HG03378 (cell line): Measurements from ENCODE around the gene GDPD2.
"Not testable (repeated sequence)": the region's sequence is repeated elsewhere in the genome, so short reads cannot be mapped to it uniquely, and the experiment has no call there.

ENCODE experiments used
- ATAC-seq: cut with Tn5 transposase; IDR thresholded peaks from one replicate; pipeline ENCODE4 v1.9.1; 2021; ENCODE audit warnings: mild to moderate bottlenecking, moderate library complexity; ENCODE audit not compliant: unreplicated experiment

Gene GDPD2

DNA sequence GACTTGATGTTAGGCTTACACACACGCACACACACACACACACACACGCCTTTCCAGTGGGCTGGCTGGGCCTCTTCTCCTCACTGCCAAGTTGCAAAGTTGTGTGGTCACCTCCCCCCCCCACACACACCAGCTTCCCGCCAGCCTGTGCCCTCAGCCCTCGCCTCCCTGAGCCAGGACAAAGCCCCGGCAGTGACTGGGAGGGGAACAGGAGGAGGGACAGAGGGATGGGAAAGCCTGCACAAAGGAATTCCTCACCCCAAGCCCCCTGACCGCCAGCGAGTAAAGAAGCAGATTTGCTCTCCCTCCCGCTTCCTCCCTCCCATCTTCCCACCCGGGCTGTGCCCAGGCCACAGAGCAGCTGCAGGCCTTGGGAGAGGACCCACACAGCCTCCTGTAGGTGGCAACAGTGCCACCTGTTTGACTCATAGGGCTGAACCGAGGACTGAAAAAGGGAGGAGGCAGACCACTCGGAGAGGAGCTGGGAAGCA, at the start of gene GDPD2:
GDPD2 (plus strand) TSS at position 464 of the 491 bp plus-strand sequence. CDS start 1,671 bp downstream, outside the sequence.
- ATAC-seq: no peak

DNA sequence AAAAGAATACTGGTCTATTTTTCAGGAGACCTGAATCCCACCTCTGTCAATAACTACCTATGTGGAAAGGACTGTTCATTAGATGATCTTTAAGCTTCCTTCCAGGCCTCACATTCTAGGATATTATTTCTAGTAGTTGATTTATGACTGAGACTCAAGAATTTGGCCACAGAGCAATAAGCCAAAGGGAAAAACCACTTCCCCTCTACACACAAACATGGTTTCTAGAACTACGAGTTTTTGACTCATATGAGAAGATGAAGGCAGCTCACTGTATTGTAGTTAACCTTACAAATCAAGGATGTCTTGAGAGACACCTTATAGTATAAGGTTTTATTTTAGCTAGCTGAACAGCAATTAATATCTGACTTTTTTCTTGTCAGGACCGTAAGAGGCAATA, 36.9 kb upstream of the GDPD2 start:
- no peak for ATAC-seq

GRCh38 chrX:70398899-70399298, 24.2 kb upstream of the GDPD2 start:
- no peak for ATAC-seq

DNA sequence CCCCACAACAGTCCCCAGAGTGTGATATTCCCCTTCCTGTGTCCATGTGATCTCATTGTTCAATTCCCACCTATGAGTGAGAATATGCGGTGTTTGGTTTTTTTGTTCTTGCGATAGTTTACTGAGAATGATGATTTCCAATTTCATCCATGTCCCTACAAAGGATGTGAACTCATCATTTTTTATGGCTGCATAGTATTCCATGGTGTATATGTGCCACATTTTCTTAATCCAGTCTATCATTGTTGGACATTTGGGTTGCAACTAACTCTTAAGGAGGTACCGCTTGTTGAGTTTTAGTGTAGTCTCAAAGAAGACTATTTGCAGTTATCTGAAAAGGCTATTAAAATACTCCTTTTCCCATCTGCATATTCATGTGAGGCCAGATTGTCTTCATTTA, 22.9 kb upstream of the GDPD2 start:
- ATAC-seq: not testable (repeated sequence)

DNA sequence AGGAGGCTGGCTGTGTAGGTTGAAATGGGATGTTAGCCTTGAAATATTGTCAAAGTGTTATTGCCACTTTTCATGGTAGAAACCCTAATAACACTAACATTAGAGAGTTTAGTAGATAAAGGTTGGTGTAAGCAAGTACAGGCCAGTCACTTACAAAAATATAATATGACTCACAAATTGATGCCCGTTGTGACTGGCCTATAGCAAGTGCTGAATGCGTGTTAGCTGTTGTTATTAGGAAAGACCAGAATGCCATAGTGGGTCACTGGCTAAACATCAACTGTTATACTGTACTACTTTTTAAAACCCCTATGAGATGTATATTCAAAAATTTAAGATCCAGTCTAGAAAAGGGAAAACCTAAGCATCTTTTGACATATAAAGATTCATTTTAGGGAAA, 20.4 kb upstream of the GDPD2 start:
- ATAC-seq: no peak

GRCh38 chrX:70405003-70405402, 18.1 kb upstream of the GDPD2 start:
- ATAC-seq: no peak

GRCh38 chrX:70410921-70411320, 12.2 kb upstream of the GDPD2 start:
- no peak for ATAC-seq

- no peak for ATAC-seq
Measured at GRCh38 chrX:70411475-70411874, 11.6 kb upstream of the GDPD2 start.

- no peak for ATAC-seq
Measured at GRCh38 chrX:70421618-70422017, 1.5 kb upstream of the GDPD2 start.

- ATAC-seq: no peak
Measured at GRCh38 chrX:70423936-70424675, 992 bp downstream of the GDPD2 start.

GRCh38 chrX:70424801-70425200, 1.7 kb downstream of the GDPD2 start:
- ATAC-seq: no peak

DNA sequence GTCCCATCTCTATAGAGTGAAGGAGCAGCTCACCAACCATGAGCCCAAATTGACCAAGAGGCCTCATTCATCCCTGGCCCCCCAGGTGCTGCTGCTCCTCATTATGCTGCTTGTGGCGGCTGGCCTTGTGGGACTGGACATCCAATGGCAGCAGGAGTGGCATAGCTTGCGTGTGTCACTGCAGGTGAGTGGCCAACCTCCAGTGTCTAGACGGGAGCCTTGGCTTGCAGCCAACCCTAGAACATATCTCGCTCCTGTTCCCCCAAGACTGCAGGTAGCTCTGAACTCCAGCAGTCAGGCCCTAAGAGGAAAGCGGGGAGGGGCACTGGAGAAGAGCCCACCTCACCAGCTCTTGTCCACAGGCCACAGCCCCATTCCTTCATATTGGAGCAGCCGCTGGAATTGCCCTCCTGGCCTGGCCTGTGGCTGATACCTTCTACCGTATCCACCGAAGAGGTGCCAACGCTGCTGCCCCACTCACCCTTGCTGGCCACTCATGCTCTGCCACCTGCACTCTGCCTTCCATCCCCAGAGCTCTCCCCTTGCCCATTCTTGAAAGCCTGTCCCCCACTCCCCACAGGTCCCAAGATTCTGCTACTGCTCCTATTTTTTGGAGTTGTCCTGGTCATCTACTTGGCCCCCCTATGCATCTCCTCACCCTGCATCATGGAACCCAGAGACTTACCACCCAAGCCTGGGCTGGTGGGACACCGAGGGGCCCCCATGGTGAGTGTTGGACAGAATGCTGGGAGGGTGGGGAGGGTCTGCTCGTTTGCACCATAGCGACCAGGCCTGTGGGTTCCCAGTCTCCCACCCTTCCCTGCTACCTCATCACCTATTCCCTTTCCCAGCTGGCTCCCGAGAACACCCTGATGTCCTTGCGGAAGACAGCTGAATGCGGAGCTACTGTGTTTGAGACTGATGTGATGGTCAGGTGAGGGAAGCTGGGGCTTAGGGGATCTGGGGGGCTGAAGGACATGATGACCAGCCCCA, 3.5 kb downstream of the GDPD2 start:
- ATAC-seq: no peak

GRCh38 chrX:70427365-70427764, 4.3 kb downstream of the GDPD2 start:
- no peak for ATAC-seq

DNA sequence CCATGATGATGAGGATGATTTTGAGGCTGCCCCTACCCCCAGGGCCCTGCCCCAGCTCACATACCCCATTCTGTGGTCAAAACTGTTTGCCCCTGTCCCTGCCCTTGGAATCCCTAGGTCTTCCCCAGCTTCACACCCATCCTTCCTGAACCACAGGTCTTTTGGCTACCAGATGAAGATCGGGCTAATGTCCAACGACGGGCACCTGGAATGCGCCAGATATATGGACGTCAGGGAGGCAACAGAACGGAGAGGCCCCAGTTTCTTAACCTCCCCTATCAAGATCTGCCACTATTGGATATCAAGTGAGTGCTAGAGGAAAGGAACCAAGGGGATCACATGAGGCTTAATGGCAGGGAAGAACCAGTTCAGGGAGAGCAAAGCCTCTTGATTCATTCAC, 6.6 kb downstream of the GDPD2 start:
- no peak for ATAC-seq

- no peak for ATAC-seq
Measured at GRCh38 chrX:70432936-70433847, 10.1 kb downstream of the GDPD2 start.

- peak; percentile 57 for ATAC-seq
Measured at GRCh38 chrX:70433848-70434351, 10.8 kb downstream of the GDPD2 start.

DNA sequence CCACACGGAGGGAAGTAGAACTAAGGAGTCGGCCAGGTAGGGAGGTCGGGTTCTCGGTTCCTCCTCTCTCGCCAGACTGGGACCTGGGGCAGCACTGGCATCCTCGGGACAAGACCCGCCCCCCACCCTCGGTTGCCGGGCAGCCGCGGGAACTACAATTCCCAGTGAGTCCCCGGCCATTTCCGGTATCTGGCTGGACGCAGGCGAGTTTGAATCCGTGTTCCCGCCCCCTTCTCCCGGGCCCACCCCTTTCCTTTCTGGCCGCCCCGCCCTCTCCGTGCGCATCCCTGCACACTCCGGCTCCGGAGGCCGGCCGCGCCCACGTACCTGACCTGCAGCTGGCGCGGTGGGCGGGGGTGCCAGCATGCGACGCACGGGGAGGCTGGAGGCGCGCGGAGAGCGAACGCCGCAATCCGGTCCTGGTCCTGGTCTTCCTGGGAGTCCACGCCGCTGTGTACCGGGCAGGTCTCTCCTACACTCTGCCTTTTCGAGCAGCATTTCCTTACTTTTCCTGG, 11.3 kb downstream of the GDPD2 start:
- peak; percentile 31 for ATAC-seq

GRCh38 chrX:70434914-70435586, 11.9 kb downstream of the GDPD2 start:
- ATAC-seq: no peak

GRCh38 chrX:70436343-70436742, 13.2 kb downstream of the GDPD2 start:
- no peak for ATAC-seq

- no peak for ATAC-seq
Measured at GRCh38 chrX:70437011-70437410, 13.9 kb downstream of the GDPD2 start.
